ENCODE results near the gene SPACDR. TPM values are rescaled to one million over a fixed set of nuclear protein-coding genes. Genes with fewer than 3 reads are reported as not detected.

Gene SPACDR
- total RNA-seq, 1 donor from 2014 or later, result not detected

- Histone ChIP-seq H3F3A (ENCODE audit: low read depth) (peaks cover 4% of the 10 kb centered on the region), H3K9ac (no peak overlapping the region), H2AFZ (replicated peaks) (no peak overlapping the region), H3K4me1 (peaks cover 43% of the 10 kb centered on the region), H3K36me3 (no peaks in the 10 kb centered on the region), H3K4me3 (no peak overlapping the region), H3K4me2 (peak overlapping the region; percentile 75), H4K20me1 (ENCODE audit: low read depth) (peaks cover 4% of the 10 kb centered on the region), H3K79me2 (ENCODE audit: low read depth) (no peaks in the 10 kb centered on the region), H3K27me3 (peaks cover 17% of the 10 kb centered on the region), H3K9me3 (ENCODE audit: low read depth) (no peaks in the 10 kb centered on the region), H3K27ac (no peak overlapping the region)
- TF ChIP-seq, protein P1, sequence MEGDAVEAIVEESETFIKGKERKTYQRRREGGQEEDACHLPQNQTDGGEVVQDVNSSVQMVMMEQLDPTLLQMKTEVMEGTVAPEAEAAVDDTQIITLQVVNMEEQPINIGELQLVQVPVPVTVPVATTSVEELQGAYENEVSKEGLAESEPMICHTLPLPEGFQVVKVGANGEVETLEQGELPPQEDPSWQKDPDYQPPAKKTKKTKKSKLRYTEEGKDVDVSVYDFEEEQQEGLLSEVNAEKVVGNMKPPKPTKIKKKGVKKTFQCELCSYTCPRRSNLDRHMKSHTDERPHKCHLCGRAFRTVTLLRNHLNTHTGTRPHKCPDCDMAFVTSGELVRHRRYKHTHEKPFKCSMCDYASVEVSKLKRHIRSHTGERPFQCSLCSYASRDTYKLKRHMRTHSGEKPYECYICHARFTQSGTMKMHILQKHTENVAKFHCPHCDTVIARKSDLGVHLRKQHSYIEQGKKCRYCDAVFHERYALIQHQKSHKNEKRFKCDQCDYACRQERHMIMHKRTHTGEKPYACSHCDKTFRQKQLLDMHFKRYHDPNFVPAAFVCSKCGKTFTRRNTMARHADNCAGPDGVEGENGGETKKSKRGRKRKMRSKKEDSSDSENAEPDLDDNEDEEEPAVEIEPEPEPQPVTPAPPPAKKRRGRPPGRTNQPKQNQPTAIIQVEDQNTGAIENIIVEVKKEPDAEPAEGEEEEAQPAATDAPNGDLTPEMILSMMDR (IDR thresholded peaks at IDR 0.05), result no peak
- TF ChIP-seq EZH2 (IDR thresholded peaks at IDR 0.05) (no peak), EZH2phosphoT487 (IDR thresholded peaks at IDR 0.05) (no peak)
- Mint-ChIP-seq H3K36me3 (peaks cover 8% of the 10 kb centered on the region), H3K4me3 (peak overlapping the region; percentile 55), H3K27ac (peak overlapping the region; percentile 99), H3K4me1 (peaks cover 73% of the 10 kb centered on the region), H3K9me3 (no peaks in the 10 kb centered on the region), H3K27me3 (ENCODE audit: insufficient read depth, low read depth) (peaks cover 4% of the 10 kb centered on the region)
- DNase-seq (ENCODE audit: low spot score), result no peak
Observed at GRCh38 chr7:100489121-100489520, 25.1 kb upstream of the SPACDR start.

DNA sequence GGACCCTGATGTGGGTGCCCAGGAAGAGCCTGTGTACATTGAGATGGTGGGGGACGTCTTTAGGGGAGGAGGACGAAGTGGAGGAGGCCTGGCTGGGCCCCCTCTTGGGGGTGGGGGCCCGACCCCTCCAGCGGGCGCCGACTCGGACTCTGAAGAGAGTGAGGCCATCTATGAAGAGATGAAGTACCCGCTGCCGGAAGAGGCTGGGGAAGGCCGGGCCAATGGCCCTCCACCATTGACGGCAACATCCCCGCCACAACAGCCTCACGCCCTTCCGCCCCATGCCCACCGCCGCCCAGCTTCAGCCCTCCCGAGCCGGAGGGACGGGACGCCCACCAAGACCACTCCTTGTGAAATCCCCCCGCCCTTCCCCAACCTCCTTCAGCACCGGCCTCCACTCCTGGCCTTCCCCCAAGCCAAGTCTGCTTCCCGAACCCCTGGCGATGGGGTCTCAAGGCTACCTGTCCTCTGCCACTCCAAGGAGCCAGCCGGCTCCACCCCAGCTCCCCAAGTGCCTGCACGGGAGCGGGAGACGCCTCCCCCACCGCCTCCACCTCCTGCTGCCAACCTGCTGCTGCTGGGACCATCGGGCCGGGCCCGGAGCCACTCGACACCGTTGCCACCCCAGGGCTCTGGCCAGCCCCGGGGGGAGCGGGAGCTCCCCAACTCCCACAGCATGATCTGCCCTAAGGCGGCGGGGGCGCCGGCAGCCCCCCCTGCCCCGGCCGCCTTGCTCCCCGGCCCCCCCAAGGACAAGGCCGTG lies 24.5 kb upstream of the SPACDR start:
- Mint-ChIP-seq H3K9me3 (no peaks in the 10 kb centered on the region), H3K27me3 (ENCODE audit: insufficient read depth, low read depth) (peaks cover 4% of the 10 kb centered on the region), H3K4me3 (no peak overlapping the region), H3K36me3 (peaks cover 8% of the 10 kb centered on the region), H3K27ac (peak overlapping the region; percentile 72), H3K4me1 (peaks cover 71% of the 10 kb centered on the region)
- Histone ChIP-seq H3K4me2 (no peak overlapping the region), H2AFZ (replicated peaks) (no peak overlapping the region), H3K36me3 (no peaks in the 10 kb centered on the region), H4K20me1 (ENCODE audit: low read depth) (peaks cover 4% of the 10 kb centered on the region), H3K4me3 (no peak overlapping the region), H3K79me2 (ENCODE audit: low read depth) (no peaks in the 10 kb centered on the region), H3K27me3 (peaks cover 13% of the 10 kb centered on the region), H3K9me3 (ENCODE audit: low read depth) (no peaks in the 10 kb centered on the region), H3K27ac (no peak overlapping the region), H3K9ac (no peak overlapping the region), H3K4me1 (peaks cover 37% of the 10 kb centered on the region), H3F3A (ENCODE audit: low read depth) (peaks cover 4% of the 10 kb centered on the region)
- TF ChIP-seq EZH2 (IDR thresholded peaks at IDR 0.05), result no peak
- TF ChIP-seq, protein P1 (IDR thresholded peaks at IDR 0.05), result no peak
- no peak for TF ChIP-seq EZH2phosphoT487 (IDR thresholded peaks at IDR 0.05)
- no peak for DNase-seq (ENCODE audit: low spot score)

DNA sequence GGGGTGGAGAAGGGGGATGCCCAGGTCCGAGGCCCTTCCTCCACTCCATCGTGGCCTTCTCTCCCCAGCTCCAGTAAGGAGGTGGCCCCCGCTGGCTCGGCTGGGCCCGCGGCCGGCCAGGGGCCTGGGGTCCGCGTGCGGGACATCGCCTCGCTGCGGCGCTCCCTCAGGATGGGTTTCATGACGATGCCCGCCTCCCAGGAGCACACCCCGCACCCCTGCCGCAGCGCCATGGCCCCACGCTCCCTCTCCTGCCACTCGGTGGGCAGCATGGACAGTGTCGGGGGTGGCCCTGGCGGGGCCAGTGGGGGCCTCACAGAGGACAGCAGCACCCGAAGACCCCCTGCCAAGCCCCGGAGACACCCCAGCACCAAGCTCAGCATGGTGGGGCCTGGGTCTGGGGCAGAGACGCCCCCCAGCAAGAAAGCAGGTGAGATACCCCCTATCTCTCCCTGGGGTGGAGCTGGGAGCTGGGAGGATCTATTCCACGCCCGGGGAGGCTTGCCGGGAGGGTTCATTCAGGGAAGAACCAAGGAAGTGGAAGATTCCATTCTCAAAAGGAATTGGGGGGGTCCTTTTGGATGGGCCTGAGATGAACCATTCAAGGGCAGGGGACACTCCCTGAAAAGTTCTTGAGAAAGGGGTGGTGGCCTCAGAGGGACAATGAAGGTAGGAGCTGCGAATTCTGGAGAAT lies 22.8 kb upstream of the SPACDR start:
- peak; percentile 59 for DNase-seq (ENCODE audit: low spot score)
- H3F3A ChIP-seq (ENCODE audit: low read depth), result peaks cover 12% of the 10 kb centered on the region
- Mint-ChIP-seq H3K27ac (peak overlapping the region; percentile 82), H3K9me3 (no peaks in the 10 kb centered on the region), H3K4me3 (no peak overlapping the region), H3K27me3 (ENCODE audit: insufficient read depth, low read depth) (peaks cover 2% of the 10 kb centered on the region), H3K36me3 (peaks cover 6% of the 10 kb centered on the region), H3K4me1 (peaks cover 64% of the 10 kb centered on the region)
- H3K9ac ChIP-seq, result no peak overlapping the region
- no peak overlapping the region for H2AFZ ChIP-seq (replicated peaks)
- no peaks in the 10 kb centered on the region for H3K36me3 ChIP-seq
- peaks cover 32% of the 10 kb centered on the region for H3K4me1 ChIP-seq
- peaks cover 9% of the 10 kb centered on the region for H3K27me3 ChIP-seq
- no peaks in the 10 kb centered on the region for H3K79me2 ChIP-seq (ENCODE audit: low read depth)
- H4K20me1 ChIP-seq (ENCODE audit: low read depth), result peaks cover 4% of the 10 kb centered on the region
- H3K4me2 ChIP-seq, result peak overlapping the region; percentile 31
- H3K4me3 ChIP-seq, result no peak overlapping the region
- no peak for TF ChIP-seq EZH2 (IDR thresholded peaks at IDR 0.05)
- TF ChIP-seq, protein P1 (IDR thresholded peaks at IDR 0.05), result no peak
- TF ChIP-seq EZH2phosphoT487 (IDR thresholded peaks at IDR 0.05), result no peak
- H3K27ac ChIP-seq, result no peak overlapping the region
- H3K9me3 ChIP-seq (ENCODE audit: low read depth), result no peaks in the 10 kb centered on the region

Measured in neural progenitor cell (in vitro differentiated cells).